H1 (cell line): ENCODE measurements around the gene CSF2RB. TPM values are rescaled to one million over a fixed set of nuclear protein-coding genes. Genes with fewer than 3 reads are reported as not detected.

ENCODE experiments used
- CTCF ChIA-PET: fragments of 300-600 bp; sonication (Branson Sonifier 250); formaldehyde crosslinking; loops from one replicate; lab custom pipeline; 2021; ENCODE audit not compliant: partially characterized antibody; lab: Charles Lee
- POLR2A ChIA-PET: fragments of 300-600 bp; sonication (Branson Sonifier 250); formaldehyde crosslinking; loops from one replicate; lab custom pipeline; 2021; ENCODE audit warnings: inconsistent platforms; ENCODE audit not compliant: partially characterized antibody; lab: Charles Lee
- DNase-seq, 2 experiments: peaks; one replicate each; pipeline versions ENCODE4 v3.0.0 to v3.0.0-alpha.2; 2010 to 2022; ENCODE audit warnings: low spot score in 2 of 2, low read depth in 1 of 2, mixed read lengths in 1 of 2
- FAIRE-seq: peaks from 2 replicates; lab custom pipeline; 2011; peaks lifted over from hg19 to GRCh38; lab: Jason Lieb, UNC
- H2AFZ ChIP-seq: 2 replicates; pipeline ENCODE4 v1.8.1; 2012; ENCODE audit warnings: low read length, inconsistent platforms
- H2AK5ac ChIP-seq: 2 replicates; pipeline ENCODE4 v1.6.1; 2013; ENCODE audit warnings: low read depth, low read length
- H2BK120ac ChIP-seq: replicated peaks from 2 replicates; pipeline ENCODE3; 2013; ENCODE audit warnings: low read depth, low read length, inconsistent platforms
- H2BK12ac ChIP-seq: 2 replicates; pipeline ENCODE4 v1.6.1; 2013; ENCODE audit warnings: low read depth, low read length
- H2BK15ac ChIP-seq: 2 replicates; pipeline ENCODE4 v1.6.1; 2013; ENCODE audit warnings: low read length
- H2BK20ac ChIP-seq: 2 replicates; pipeline ENCODE4 v1.6.1; 2013; ENCODE audit warnings: low read length
- H2BK5ac ChIP-seq: 2 replicates; pipeline ENCODE4 v1.6.1; 2013; ENCODE audit warnings: low read depth, low read length
- H3K14ac ChIP-seq: 2 replicates; pipeline ENCODE4 v1.6.1; 2013; ENCODE audit warnings: inconsistent platforms; ENCODE audit not compliant: insufficient read length
- H3K18ac ChIP-seq: 2 replicates; pipeline ENCODE4 v1.6.1; 2013; ENCODE audit warnings: low read length; ENCODE audit errors: extremely low read depth
- H3K23ac ChIP-seq: 2 replicates; pipeline ENCODE4 v1.6.1; 2013; ENCODE audit warnings: inconsistent platforms; ENCODE audit not compliant: insufficient read length
- H3K23me2 ChIP-seq: 2 replicates; pipeline ENCODE4 v1.6.1; 2013; ENCODE audit warnings: low read depth, low read length
- H3K27ac ChIP-seq: 2 replicates; pipeline ENCODE4 v1.6.1; 2011; ENCODE audit warnings: low read depth, low read length, inconsistent platforms
- H3K27me3 ChIP-seq, 4 experiments: replicated peaks in 1 of 4; 1 replicate in 1 of 4; 2 replicates in 3 of 4; pipeline versions ENCODE4 v1.6.1 to v1.8.1; 2011 to 2013; ENCODE audit warnings: low read length in 3 of 4, mild to moderate bottlenecking in 3 of 4, inconsistent platforms in 2 of 4, mixed read lengths in 2 of 4, moderate library complexity in 1 of 4; ENCODE audit not compliant: control insufficient read depth in 3 of 4, insufficient read depth in 3 of 4; ENCODE audit errors: extremely low read depth in 1 of 4
- H3K36me3 ChIP-seq, 4 experiments: 2 replicates each; pipeline versions ENCODE4 v1.6.1 to v1.8.1; 2011 to 2013; ENCODE audit warnings: mild to moderate bottlenecking in 4 of 4, low read length in 3 of 4, moderate library complexity in 2 of 4, control low read depth in 1 of 4, inconsistent platforms in 1 of 4; ENCODE audit not compliant: insufficient read depth in 4 of 4, control insufficient read depth in 2 of 4
- H3K4ac ChIP-seq: replicated peaks from 2 replicates; pipeline ENCODE3; 2013; ENCODE audit warnings: low read length, low read depth, mixed read lengths, inconsistent platforms; ENCODE audit not compliant: insufficient read length
- H3K4me1 ChIP-seq, 4 experiments: replicated peaks in 1 of 4; 1 replicate in 1 of 4; 2 replicates in 3 of 4; pipeline versions ENCODE4 v1.6.1 to v1.8.1; 2011 to 2013; ENCODE audit warnings: low read length in 3 of 4, inconsistent platforms in 2 of 4, mixed read lengths in 1 of 4; ENCODE audit not compliant: insufficient read depth in 4 of 4, control insufficient read depth in 3 of 4
- H3K4me2 ChIP-seq, 2 experiments: 2 replicates each; pipeline versions ENCODE4 v1.6.1 to v1.8.1; 2011 to 2013; ENCODE audit warnings: low read depth in 2 of 2, low read length in 2 of 2, control low read depth in 1 of 2, inconsistent platforms in 1 of 2, mild to moderate bottlenecking in 1 of 2; ENCODE audit not compliant: insufficient read depth in 1 of 2
- H3K4me3 ChIP-seq, 4 experiments: fragments of 200-600, 300-600 bp in 1 of 4; sonication (generic), shearing (Covaris generic), sonication (Bioruptor Twin) in 1 of 4; 2 replicates each; pipeline versions ENCODE4 v1.5.1 to v1.8.1; 2011 to 2016; ENCODE audit warnings: low read length in 4 of 4, low read depth in 3 of 4, control low read depth in 2 of 4, inconsistent platforms in 2 of 4, mild to moderate bottlenecking in 2 of 4, mixed read lengths in 1 of 4, moderate library complexity in 1 of 4; ENCODE audit not compliant: insufficient read depth in 2 of 4; ENCODE audit errors: extremely low read depth in 1 of 4
- H3K56ac ChIP-seq: replicated peaks from 2 replicates; pipeline ENCODE3; 2013; ENCODE audit warnings: low read depth, mild to moderate bottlenecking, mixed read lengths, low read length, inconsistent platforms; ENCODE audit not compliant: insufficient read length
- H3K79me1 ChIP-seq: 2 replicates; pipeline ENCODE4 v1.6.1; 2013; ENCODE audit warnings: low read depth, low read length, control low read depth
- H3K79me2 ChIP-seq, 2 experiments: 2 replicates each; pipeline versions ENCODE4 v1.6.1 to v1.8.1; 2012 to 2013; ENCODE audit warnings: low read length in 2 of 2, mild to moderate bottlenecking in 2 of 2, inconsistent platforms in 1 of 2; ENCODE audit not compliant: insufficient read depth in 2 of 2, control insufficient read depth in 1 of 2
- H3K9ac ChIP-seq, 4 experiments: replicated peaks in 1 of 4; 1 replicate in 1 of 4; 2 replicates in 3 of 4; pipeline versions ENCODE4 v1.6.1 to v1.8.1; 2011 to 2013; ENCODE audit warnings: low read depth in 3 of 4, low read length in 3 of 4, control low read depth in 2 of 4, mild to moderate bottlenecking in 2 of 4, moderate library complexity in 2 of 4, inconsistent platforms in 1 of 4; ENCODE audit errors: extremely low read depth in 1 of 4
- H3K9me3 ChIP-seq, 2 experiments: 2 replicates each; pipeline versions ENCODE4 v1.6.1 to v1.8.1; 2012 to 2013; ENCODE audit warnings: mild to moderate bottlenecking in 2 of 2, moderate library complexity in 2 of 2, control low read depth in 1 of 2, inconsistent platforms in 1 of 2, low read depth in 1 of 2, low read length in 1 of 2, mixed read lengths in 1 of 2; ENCODE audit not compliant: insufficient read depth in 2 of 2
- H4K20me1 ChIP-seq, 2 experiments: replicated peaks in 1 of 2; 2 replicates each; pipeline versions ENCODE3 to v1.8.1; 2011 to 2013; ENCODE audit warnings: inconsistent platforms in 2 of 2, low read length in 2 of 2, mild to moderate bottlenecking in 1 of 2; ENCODE audit not compliant: insufficient read depth in 2 of 2, control insufficient read depth in 1 of 2
- H4K5ac ChIP-seq: 2 replicates; pipeline ENCODE4 v1.6.1; 2013; ENCODE audit warnings: low read length, low read depth, mixed read lengths, inconsistent platforms; ENCODE audit not compliant: insufficient read length
- H4K8ac ChIP-seq: 2 replicates; pipeline ENCODE4 v1.8.0; 2013; ENCODE audit warnings: mild to moderate bottlenecking, moderate library complexity, low read length, inconsistent platforms; ENCODE audit not compliant: insufficient read depth; ENCODE audit errors: extremely low read depth
- H4K91ac ChIP-seq: replicated peaks from 2 replicates; pipeline ENCODE3; 2013; ENCODE audit warnings: low read length, mixed read lengths, inconsistent platforms; ENCODE audit not compliant: insufficient read length
- E2F6 ChIP-seq: IDR thresholded peaks from 2 replicates; pipeline ENCODE4 v1.6.1; 2012; ENCODE audit warnings: inconsistent platforms
- GTF2F1 ChIP-seq: IDR thresholded peaks from 2 replicates; pipeline ENCODE4 v1.6.1; 2012; ENCODE audit warnings: low read depth, low read length, improper control_type of control experiment, borderline replicate concordance
- KDM5A ChIP-seq: fragments of 200-600 bp; IDR thresholded peaks from 2 replicates; pipeline ENCODE4 v1.7.1; 2012; ENCODE audit warnings: mild to moderate bottlenecking, low read length, inconsistent platforms, mixed read lengths
- MAFK ChIP-seq: IDR thresholded peaks from 2 replicates; pipeline ENCODE4 v1.6.1; 2012; ENCODE audit warnings: low read depth, mild to moderate bottlenecking, improper control_type of control experiment, low read length
- RAD21 ChIP-seq, 2 experiments: IDR thresholded peaks in 1 of 2; conservative IDR thresholded peaks in 1 of 2; 2 replicates each; pipeline ENCODE4 v1.6.1; 2011; ENCODE audit warnings: low read depth in 2 of 2, low read length in 2 of 2, improper control_type of control experiment in 1 of 2, inconsistent platforms in 1 of 2, mild to moderate bottlenecking in 1 of 2, moderate library complexity in 1 of 2
- RBBP5 ChIP-seq: IDR thresholded peaks from 2 replicates; pipeline ENCODE4 v1.7.1; 2012; ENCODE audit warnings: low read depth, mild to moderate bottlenecking, inconsistent platforms, low read length, moderate library complexity, borderline replicate concordance
- SIN3A ChIP-seq, 2 experiments: IDR thresholded peaks in 1 of 2; conservative IDR thresholded peaks in 1 of 2; 2 replicates each; pipeline ENCODE4 v1.6.1; 2011 to 2012; ENCODE audit warnings: low read length in 2 of 2, improper control_type of control experiment in 1 of 2, low read depth in 1 of 2, mild to moderate bottlenecking in 1 of 2
- WGBS, 2 experiments: shearing (Covaris generic) in 1 of 2; methylation state at CpG; one replicate each; pipeline versions ENCODE4 v1.1.6 to v1.1.7; 2013 to 2015; ENCODE audit warnings: low lambda C conversion rate in 2 of 2, mixed read lengths in 2 of 2, inconsistent platforms in 1 of 2, low coverage in 1 of 2, missing lambda C conversion rate in 1 of 2; ENCODE audit not compliant: insufficient replicate concordance in 2 of 2, insufficient coverage in 1 of 2, insufficient read length in 1 of 2; ENCODE audit errors: extremely low coverage in 1 of 2, missing lambda C conversion rate in 1 of 2; 5-methylcytosine and 5-hydroxymethylcytosine counted together
- polyA plus RNA-seq, 7 experiments: library from polyadenylated mRNA; depleted of rRNA in 3 of 7; stranded (reverse) in 5 of 7; unstranded in 2 of 7; fragments of >200 nt in 5 of 7; fragments of 200-250 nt in 2 of 7; gene quantifications; 1 replicate in 5 of 7; 2 replicates in 1 of 7; 4 replicates in 1 of 7; pipeline versions ENCODE4 v1.2.1 to v1.2.3, GENCODE V29; 2011 to 2013; ENCODE audit warnings: missing spikeins in 2 of 7, mixed read lengths in 2 of 7
- total RNA-seq: library from RNA; stranded (reverse); fragmentation: NEBNext Ultra II Directional; extraction: Animal tissue kit (Norgen Biotek cat#: 25700); gene quantifications from 2 replicates; pipeline ENCODE4 v1.2.1, GENCODE V29; 2021

The CSF2RB gene
- total and polyA plus RNA-seq, 2 of the 8 experiments (the other 6 are each of a cell fraction or from before 2014, with no cell fraction given) = not detected

GRCh38 chr22:36927671-36928070, 14.2 kb downstream of the CSF2RB start:
- no peaks in the 10 kb centered on the region for H4K20me1 ChIP-seq
- TF ChIP-seq GTF2F1 (no peak), MAFK (no peak), SIN3A (conservative IDR thresholded peaks at IDR 0.05 in 1 of 2, IDR thresholded peaks at IDR 0.05 in 1 of 2; ENCODE audit: low read depth in 1 of 2, low read length in 2 of 2) (no peak), E2F6 (no peak), RBBP5 (no peak), KDM5A (no peak), RAD21 (IDR thresholded peaks at IDR 0.05 in 1 of 2, conservative IDR thresholded peaks at IDR 0.05 in 1 of 2; ENCODE audit: low read depth in 2 of 2, low read length in 2 of 2) (no peak)
- TF ChIP-seq, all 59 proteins: peak for 0
- Histone ChIP-seq H3K79me1 (no peaks in the 10 kb centered on the region), H2BK15ac (no peak overlapping the region), H3K56ac (no peak overlapping the region), H3K23me2 (no peaks in the 10 kb centered on the region), H3K4me3 (no peak overlapping the region), H4K8ac (no peak overlapping the region), H3K14ac (no peak overlapping the region), H3K4me2 (no peak overlapping the region), H3K27me3 (peaks cover 0 to 2% (median 0%) of the 10 kb centered on the region in 4 experiments; a peak in 1 of 7 replicates), H3K9me3 (no peaks in the 10 kb centered on the region), H3K36me3 (no peaks in the 10 kb centered on the region), H3K27ac (no peak overlapping the region), H2BK20ac (no peak overlapping the region), H2BK5ac (no peak overlapping the region), H4K91ac (no peak overlapping the region), H3K18ac (no peak overlapping the region), H3K9ac (no peak overlapping the region), H2AK5ac (0 out of 2 replicates have a peak overlapping the region, but pooled peaks have one; percentile 13), H2BK120ac (no peak overlapping the region), H4K5ac (no peak overlapping the region), H2AFZ (no peak overlapping the region), H3K23ac (no peak overlapping the region), H2BK12ac (peak overlapping the region; percentile 50; the same call in 1 of the 2 replicates), H3K4ac (no peak overlapping the region), H3K4me1 (peaks cover 0 to 2% (median 0%) of the 10 kb centered on the region in 4 experiments; a peak in 1 of 7 replicates), H3K79me2 (no peaks in the 10 kb centered on the region)
- FAIRE-seq (no peak), DNase-seq (no peak)
- ChIA-PET POLR2A (no interaction called here), CTCF (interaction anchor here (0.6 to 1.6 kb wide), 5 partner anchors 14 to 651 kb away, joined by 3 to 4 read pairs (median 3); partner anchors contain the start of gene CSF2RB)
- WGBS, 2 experiments = 90% methylated on average over 3 of the region's 3 CpGs; no CpG with 5 or more reads in 1 of the 2 experiments
